ENCODE data around the gene SLC37A1. TPM values are rescaled to one million over a fixed set of nuclear protein-coding genes. Genes with fewer than 3 reads are reported as not detected.
A peak's percentile ranks its signal among the peaks of the same experiment; 100 is the strongest.

The SLC37A1 gene
- total and polyA plus RNA-seq, 2 of the 13 experiments (the other 11 are each of a cell fraction or from before 2014, with no cell fraction given), result 0.22 to 0.40 TPM

GRCh38 chr21:42474043-42474831, 39.4 kb upstream of the SLC37A1 start (continued):
- TF ChIP-seq HIC2 (CRISPR knock-in tag; IDR thresholded peaks at IDR 0.05; ENCODE audit: low read depth) (no peak), RXRB (CRISPR knock-in tag; IDR thresholded peaks at IDR 0.05; ENCODE audit: borderline replicate concordance) (0 out of 2 replicates have a peak, but pooled peaks have one; percentile 31)

GRCh38 chr21:42475036-42475435, 38.6 kb upstream of the SLC37A1 start:
- H3K4me2 ChIP-seq (ENCODE audit: low read depth, low read length), result no peak overlapping the region
- FAIRE-seq, result no peak
- CTCF ChIA-PET (ENCODE audit: low intra/inter-chr PET ratio, low total read pairs), result no interaction called here

More at GRCh38 chr21:42475036-42475435, 38.6 kb upstream of the SLC37A1 start:
- WGBS (ENCODE audit: low lambda C conversion rate), result 67% methylated on average over 5 of the region's 7 CpGs
- POLR2A ChIA-PET, result no interaction called here
- DNase-seq (ENCODE audit: low spot score) (no peak), ATAC-seq (no peak)
- H3K36me3 ChIP-seq (replicated peaks in 1 of 2; ENCODE audit: control insufficient read depth in 1 of 2, insufficient read depth in 2 of 2, low read length in 2 of 2), result no peaks in the 10 kb centered on the region
- H2AFZ ChIP-seq (ENCODE audit: low read length), result no peak overlapping the region
- peaks cover 14% of the 10 kb centered on the region for H3K4me1 ChIP-seq (ENCODE audit: insufficient read depth, low read length)
- no TSS peak for BruUV-seq (replicated peaks)
- in situ Hi-C loops (cut with HindIII; ENCODE audit: extremely low pct_ligation_motif_present, low pct_unique_long_range_greater_than_20kb), result no loop called here
- H4K20me1 ChIP-seq (ENCODE audit: insufficient read depth, low read length), result no peaks in the 10 kb centered on the region
- TF ChIP-seq ZNF574 (CRISPR knock-in tag; IDR thresholded peaks at IDR 0.05) (no peak), CHD4 (IDR thresholded peaks at IDR 0.05; ENCODE audit: borderline replicate concordance, low read length) (no peak), ZFP36L2 (CRISPR knock-in tag; IDR thresholded peaks at IDR 0.05) (no peak), POLR2A (IDR thresholded peaks at IDR 0.05; ENCODE audit: insufficient read depth in 1 of 2, low read depth in 2 of 2, low read length in 2 of 2) (no peak), MTERF4 (CRISPR knock-in tag; IDR thresholded peaks at IDR 0.05) (no peak), ZNF720 (CRISPR knock-in tag; IDR thresholded peaks at IDR 0.05) (no peak)
- H3K27me3 ChIP-seq (ENCODE audit: control insufficient read depth in 1 of 2, insufficient read depth in 2 of 2, low read length in 2 of 2), result peaks cover 0 to 2% of the 10 kb centered on the region in 2 experiments; a peak in 1 of 5 replicates
- intact Hi-C loops (cut with micrococcal nuclease; ENCODE audit: unreplicated experiment), result no loop called here
- H3K9me3 ChIP-seq (ENCODE audit: low read length), result no peaks in the 10 kb centered on the region
- H3K79me2 ChIP-seq (ENCODE audit: insufficient read depth, low read length), result no peaks in the 10 kb centered on the region
- H3K4me3 ChIP-seq (replicated peaks in 1 of 3; ENCODE audit: insufficient read depth in 1 of 3, low read depth in 2 of 3, low read length in 3 of 3), result no peak overlapping the region
- H3K27ac ChIP-seq (ENCODE audit: extremely low read length, insufficient read depth, low read length), result no peak overlapping the region
- no peak overlapping the region for H3K9ac ChIP-seq (ENCODE audit: insufficient read depth, low read depth, low read length)

Data from HepG2 (cell line).